K562 (cell line): ENCODE measurements around the gene NCL. TPM values are rescaled to one million over a fixed set of nuclear protein-coding genes. Genes with fewer than 3 reads are reported as not detected.

Source experiments
- ARHGAP35 ChIP-seq: fragments of 450-650 bp; IDR thresholded peaks from 2 replicates; pipeline ENCODE4 v1.6.1; 2018; ENCODE audit not compliant: partially characterized antibody
- CHD7 ChIP-seq: fragments of 200-600 bp; sonication (generic); IDR thresholded peaks from one replicate; pipeline ENCODE4 v1.6.1; 2012; ENCODE audit warnings: mild to moderate bottlenecking, low read depth, low read length, inconsistent platforms
- KHSRP ChIP-seq: fragments of 450-650 bp; IDR thresholded peaks from 2 replicates; pipeline ENCODE4 v1.6.1; 2017
- MXI1 ChIP-seq: IDR thresholded peaks from 2 replicates; pipeline ENCODE4 v1.6.1; 2011; ENCODE audit warnings: low read depth, mild to moderate bottlenecking, improper control_type of control experiment, low read length
- RUNX1 ChIP-seq: sonication (generic); IDR thresholded peaks from 2 replicates; pipeline ENCODE4 v1.6.1; 2016; ENCODE audit warnings: antibody characterized with exemption, low read depth
- SNAPC5 ChIP-seq: fragments of 250-450 bp; sonication (Bioruptor Pico); IDR thresholded peaks from 2 replicates; pipeline ENCODE4 v1.8.0; 2021; ENCODE audit warnings: moderate library complexity, mild to moderate bottlenecking, inconsistent platforms
- TEAD1 ChIP-seq, 2 experiments: fragments of 450-650 bp in 1 of 2; sonication (generic) in 1 of 2; formaldehyde crosslinking; IDR thresholded peaks; 2 replicates each; pipeline versions ENCODE4 v1.4.0 to v1.8.0; 2020 to 2022; ENCODE audit warnings: mild to moderate bottlenecking in 2 of 2, missing genetic modification reagents in 1 of 2
- TEAD4 ChIP-seq, 2 experiments: sonication (generic) in 1 of 2; formaldehyde crosslinking in 1 of 2; IDR thresholded peaks; 2 replicates each; pipeline versions ENCODE4 v1.6.1 to v1.8.0; 2012 to 2022; ENCODE audit warnings: borderline replicate concordance in 1 of 2, inconsistent platforms in 1 of 2, low read length in 1 of 2, mild to moderate bottlenecking in 1 of 2, missing genetic modification reagents in 1 of 2
- TGIF2 ChIP-seq: sonication (generic); formaldehyde crosslinking; IDR thresholded peaks from 2 replicates; pipeline ENCODE4 v1.8.1; 2022; ENCODE audit warnings: mild to moderate bottlenecking, missing genetic modification reagents, moderate library complexity
- ZNF133 ChIP-seq: fragments of 250-450 bp; sonication (Bioruptor Pico); IDR thresholded peaks from 2 replicates; pipeline ENCODE4 v1.4.0; 2020; ENCODE audit warnings: mild to moderate bottlenecking
- ZNF146 ChIP-seq: IDR thresholded peaks from one replicate; pipeline ENCODE4 v1.6.1; 2018; ENCODE audit warnings: missing compliant biosample characterization; ENCODE audit not compliant: unreplicated experiment
- ZNF282 ChIP-seq: sonication (generic); formaldehyde crosslinking; IDR thresholded peaks from 2 replicates; pipeline ENCODE4 v1.8.1; 2023; ENCODE audit warnings: missing genetic modification reagents
- ZNF445 ChIP-seq: fragments of 250-450 bp; sonication (Bioruptor Pico); IDR thresholded peaks from 2 replicates; pipeline ENCODE4 v1.4.0; 2020; ENCODE audit warnings: low read depth, mild to moderate bottlenecking, moderate library complexity
- polyA plus RNA-seq, 8 experiments: library from polyadenylated mRNA; depleted of rRNA in 4 of 8; stranded (reverse) in 5 of 8; unstranded in 3 of 8; fragments of >200 nt; fragmentation: Nextera tagmentation in 2 of 8; fragmentation: Illumina TruSeq in 1 of 8; extraction: Ambion mirVana in 2 of 8; extraction: Trizol in 1 of 8; gene quantifications; 2 replicates each; pipeline versions ENCODE4 v1.2.1 to v1.2.3, GENCODE V29; 2011 to 2014; ENCODE audit warnings: inconsistent platforms in 1 of 8, missing spikeins in 1 of 8
- total RNA-seq, 7 experiments: library from RNA; depleted of rRNA in 6 of 7; stranded (reverse); fragments of >200 nt in 6 of 7; fragmentation: Illumina TruSeq in 2 of 7; extraction: Trizol in 2 of 7; gene quantifications; 2 replicates each; pipeline versions ENCODE4 v1.2.1 to v1.2.3, GENCODE V29; 2011 to 2021; ENCODE audit warnings: low replicate concordance in 1 of 7
- TF ChIP-seq, protein P1 (sequence below): fragments of 450-650 bp; IDR thresholded peaks from 2 replicates; pipeline ENCODE4 v1.6.1; 2016; ENCODE audit warnings: missing biosample characterization, missing genetic modification characterization

Gene NCL
- total and polyA plus RNA-seq, 9 of the 15 experiments (the other 6 are each of a cell fraction or from before 2014, with no cell fraction given): 80.9 to 732 (median 361) TPM

- TF ChIP-seq CHD7 (no peak), ZNF445 (CRISPR knock-in tag) (no peak), TGIF2 (CRISPR knock-in tag) (peak; percentile 61; the same call in 1 of the 2 replicates), ARHGAP35 (peak; percentile 79), TEAD1 (CRISPR knock-in tag; IDR thresholded peaks at IDR 0.05) (peak in 1 of 2 experiments; percentile 71; a peak in 1 of 4 replicates), MXI1 (peak; percentile 87), SNAPC5 (CRISPR knock-in tag) (no peak), ZNF133 (CRISPR knock-in tag) (no peak), ZNF146 (CRISPR knock-in tag) (peak; percentile 4), TEAD4 (IDR thresholded peaks at IDR 0.05; ENCODE audit: low read length) (peak; percentile 32; the same call in 1 of the 2 replicates), TEAD4 (CRISPR knock-in tag; IDR thresholded peaks at IDR 0.05; ENCODE audit: borderline replicate concordance) (peak; percentile 96), KHSRP (no peak), ZNF282 (CRISPR knock-in tag) (peak; percentile 41; the same call in 1 of the 2 replicates), RUNX1 (no peak)
- TF ChIP-seq, protein P1, sequence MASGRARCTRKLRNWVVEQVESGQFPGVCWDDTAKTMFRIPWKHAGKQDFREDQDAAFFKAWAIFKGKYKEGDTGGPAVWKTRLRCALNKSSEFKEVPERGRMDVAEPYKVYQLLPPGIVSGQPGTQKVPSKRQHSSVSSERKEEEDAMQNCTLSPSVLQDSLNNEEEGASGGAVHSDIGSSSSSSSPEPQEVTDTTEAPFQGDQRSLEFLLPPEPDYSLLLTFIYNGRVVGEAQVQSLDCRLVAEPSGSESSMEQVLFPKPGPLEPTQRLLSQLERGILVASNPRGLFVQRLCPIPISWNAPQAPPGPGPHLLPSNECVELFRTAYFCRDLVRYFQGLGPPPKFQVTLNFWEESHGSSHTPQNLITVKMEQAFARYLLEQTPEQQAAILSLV: no peak
Measured at GRCh38 chr2:231463698-231464575, at the start of gene NCL (continued).
